ENCODE measurements around the gene SLC27A5. TPM values are rescaled to one million over a fixed set of nuclear protein-coding genes. Genes with fewer than 3 reads are reported as not detected.

SLC27A5 gene
- total and polyA plus RNA-seq, 2 of the 13 experiments (the other 11 are each of a cell fraction or from before 2014, with no cell fraction given): 30.3 to 40.2 TPM

DNA sequence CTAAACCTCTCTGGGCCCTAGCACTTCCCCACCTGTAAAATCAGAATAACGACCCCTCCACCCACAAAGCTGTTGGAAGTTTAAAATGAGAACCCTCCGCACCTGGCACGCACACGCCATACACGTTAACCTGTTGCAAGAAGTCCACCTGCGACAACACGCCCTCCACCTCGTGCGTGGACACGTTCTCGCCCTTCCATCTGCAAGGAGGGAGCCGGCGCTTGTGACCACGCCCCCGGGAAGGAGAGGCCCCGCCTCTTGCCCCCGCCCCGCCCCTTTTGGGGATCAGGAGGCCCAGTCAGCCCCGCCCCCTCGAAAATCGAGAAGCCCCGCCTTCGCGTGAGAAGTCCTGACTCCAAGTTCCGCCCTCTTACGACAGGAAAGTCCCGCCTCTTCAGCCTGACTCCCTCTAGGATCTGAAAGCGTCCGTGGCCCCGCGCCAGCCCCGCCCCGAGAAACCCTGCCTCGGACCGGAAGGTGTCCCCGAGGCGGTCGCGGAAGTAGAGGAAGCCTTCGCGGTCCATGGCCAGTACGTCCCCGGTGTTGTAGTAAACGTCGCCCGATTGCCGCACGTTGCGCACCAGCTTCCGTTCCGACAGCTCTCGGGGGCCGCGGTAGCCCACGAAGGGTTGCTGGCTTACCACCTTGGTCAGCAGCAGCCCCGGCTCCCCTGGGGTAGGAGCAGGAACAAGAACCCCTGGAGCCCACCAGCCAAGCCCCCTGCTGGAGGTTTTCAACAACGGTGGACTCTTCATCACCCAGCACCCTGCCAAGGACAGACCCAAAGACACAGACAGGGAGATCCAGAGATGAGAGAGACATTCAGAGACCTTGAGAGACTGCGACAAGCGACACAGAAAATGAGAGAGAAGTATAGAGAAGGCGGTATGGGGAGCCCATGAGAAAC is 12.5 kb downstream of the SLC27A5 start (continued):
- TF ChIP-seq JARID2 (CRISPR knock-in tag; IDR thresholded peaks at IDR 0.05; ENCODE audit: insufficient replicate concordance): peak; percentile 61
- peak; percentile 40; the same call in 1 of the 2 replicates for TF ChIP-seq RNF2 (conservative IDR thresholded peaks at IDR 0.05; ENCODE audit: low read depth)
- TF ChIP-seq MIXL1 (CRISPR knock-in tag; IDR thresholded peaks at IDR 0.05): no peak; the same call in 1 of the 2 replicates
- no peak for TF ChIP-seq TRIM22 (IDR thresholded peaks at IDR 0.05)
- TF ChIP-seq ZNF432 (CRISPR knock-in tag; IDR thresholded peaks at IDR 0.05; ENCODE audit: borderline replicate concordance): no peak
- TF ChIP-seq RERE (CRISPR knock-in tag; IDR thresholded peaks at IDR 0.05; ENCODE audit: low read depth): no peak
- peak; percentile 71; the same call in 1 of the 2 replicates for TF ChIP-seq TFDP1 (CRISPR knock-in tag; IDR thresholded peaks at IDR 0.05; ENCODE audit: borderline replicate concordance)
- TF ChIP-seq, protein P1, sequence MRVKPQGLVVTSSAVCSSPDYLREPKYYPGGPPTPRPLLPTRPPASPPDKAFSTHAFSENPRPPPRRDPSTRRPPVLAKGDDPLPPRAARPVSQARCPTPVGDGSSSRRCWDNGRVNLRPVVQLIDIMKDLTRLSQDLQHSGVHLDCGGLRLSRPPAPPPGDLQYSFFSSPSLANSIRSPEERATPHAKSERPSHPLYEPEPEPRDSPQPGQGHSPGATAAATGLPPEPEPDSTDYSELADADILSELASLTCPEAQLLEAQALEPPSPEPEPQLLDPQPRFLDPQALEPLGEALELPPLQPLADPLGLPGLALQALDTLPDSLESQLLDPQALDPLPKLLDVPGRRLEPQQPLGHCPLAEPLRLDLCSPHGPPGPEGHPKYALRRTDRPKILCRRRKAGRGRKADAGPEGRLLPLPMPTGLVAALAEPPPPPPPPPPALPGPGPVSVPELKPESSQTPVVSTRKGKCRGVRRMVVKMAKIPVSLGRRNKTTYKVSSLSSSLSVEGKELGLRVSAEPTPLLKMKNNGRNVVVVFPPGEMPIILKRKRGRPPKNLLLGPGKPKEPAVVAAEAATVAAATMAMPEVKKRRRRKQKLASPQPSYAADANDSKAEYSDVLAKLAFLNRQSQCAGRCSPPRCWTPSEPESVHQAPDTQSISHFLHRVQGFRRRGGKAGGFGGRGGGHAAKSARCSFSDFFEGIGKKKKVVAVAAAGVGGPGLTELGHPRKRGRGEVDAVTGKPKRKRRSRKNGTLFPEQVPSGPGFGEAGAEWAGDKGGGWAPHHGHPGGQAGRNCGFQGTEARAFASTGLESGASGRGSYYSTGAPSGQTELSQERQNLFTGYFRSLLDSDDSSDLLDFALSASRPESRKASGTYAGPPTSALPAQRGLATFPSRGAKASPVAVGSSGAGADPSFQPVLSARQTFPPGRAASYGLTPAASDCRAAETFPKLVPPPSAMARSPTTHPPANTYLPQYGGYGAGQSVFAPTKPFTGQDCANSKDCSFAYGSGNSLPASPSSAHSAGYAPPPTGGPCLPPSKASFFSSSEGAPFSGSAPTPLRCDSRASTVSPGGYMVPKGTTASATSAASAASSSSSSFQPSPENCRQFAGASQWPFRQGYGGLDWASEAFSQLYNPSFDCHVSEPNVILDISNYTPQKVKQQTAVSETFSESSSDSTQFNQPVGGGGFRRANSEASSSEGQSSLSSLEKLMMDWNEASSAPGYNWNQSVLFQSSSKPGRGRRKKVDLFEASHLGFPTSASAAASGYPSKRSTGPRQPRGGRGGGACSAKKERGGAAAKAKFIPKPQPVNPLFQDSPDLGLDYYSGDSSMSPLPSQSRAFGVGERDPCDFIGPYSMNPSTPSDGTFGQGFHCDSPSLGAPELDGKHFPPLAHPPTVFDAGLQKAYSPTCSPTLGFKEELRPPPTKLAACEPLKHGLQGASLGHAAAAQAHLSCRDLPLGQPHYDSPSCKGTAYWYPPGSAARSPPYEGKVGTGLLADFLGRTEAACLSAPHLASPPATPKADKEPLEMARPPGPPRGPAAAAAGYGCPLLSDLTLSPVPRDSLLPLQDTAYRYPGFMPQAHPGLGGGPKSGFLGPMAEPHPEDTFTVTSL (CRISPR knock-in tag; IDR thresholded peaks at IDR 0.05; ENCODE audit: borderline replicate concordance): 0 out of 2 replicates have a peak, but pooled peaks have one; percentile 29
- no peak for TF ChIP-seq IKZF4 (CRISPR knock-in tag; IDR thresholded peaks at IDR 0.05; ENCODE audit: borderline replicate concordance, low read depth, not compliant biosample characterization)
- peak; percentile 85 for TF ChIP-seq FOXK2 (IDR thresholded peaks at IDR 0.05)
- TF ChIP-seq SAFB2 (CRISPR knock-in tag; IDR thresholded peaks at IDR 0.05; ENCODE audit: borderline replicate concordance, low read depth): peak; percentile 18; the same call in 1 of the 2 replicates
- no peak for TF ChIP-seq TAF15 (IDR thresholded peaks at IDR 0.05; ENCODE audit: low read depth, low read length, poor library complexity, severe bottlenecking)

Data from HepG2 (cell line).